Measurements from ENCODE around the gene TMEM185B. TPM values are rescaled to one million over a fixed set of nuclear protein-coding genes. Genes with fewer than 3 reads are reported as not detected.

Gene TMEM185B
- total and polyA plus RNA-seq, 5 experiments from 2014 or later: 12.7 to 20.5 (median 16.7) TPM

Other genes starting within 250 kb of the TMEM185B start
- 10 to 100 TPM in 1 of 2 experiments, 1 to 10 TPM in 1; 9.2 to 12.3 TPM for gene EPB41L5, start 210.3 kb downstream of the TMEM185B start, total RNA-seq
- 1 to 10 TPM; 3.4 to 4.4 (median 3.6) TPM for gene EPB41L5, start 210.3 kb downstream of the TMEM185B start, polyA plus RNA-seq
- 10 to 100 TPM; 12.3 to 13.8 TPM for gene RALB, start 29.5 kb upstream of the TMEM185B start, total RNA-seq
- gene RALB, start 29.5 kb upstream of the TMEM185B start, polyA plus RNA-seq: 10 to 100 TPM; 17.6 to 25.8 (median 19.1) TPM
- gene INHBB, start 122.7 kb upstream of the TMEM185B start, total RNA-seq: not detected
- gene INHBB, start 122.7 kb upstream of the TMEM185B start, polyA plus RNA-seq: not detected